HG03196 (cell line): Measurements from ENCODE around the gene FBXW4.
"Not testable (repeated sequence)": the region's sequence is repeated elsewhere in the genome, so short reads cannot be mapped to it uniquely, and the experiment has no call there.

Source experiments
- ATAC-seq: cut with Tn5 transposase; IDR thresholded peaks from one replicate; pipeline ENCODE4 v1.9.1; 2021; ENCODE audit not compliant: unreplicated experiment

Gene FBXW4

GRCh38 chr10:101660256-101660655 is 34.7 kb downstream of the FBXW4 start:
- ATAC-seq = no peak

GRCh38 chr10:101658975-101659374 is 36.0 kb downstream of the FBXW4 start:
- no peak for ATAC-seq

GRCh38 chr10:101656890-101657289 is 38.1 kb downstream of the FBXW4 start:
- ATAC-seq = no peak

- no peak for ATAC-seq
Measured at GRCh38 chr10:101655570-101655969, 39.4 kb downstream of the FBXW4 start.

GRCh38 chr10:101653536-101653935 is 41.4 kb downstream of the FBXW4 start:
- no peak for ATAC-seq

- no peak for ATAC-seq
Measured at GRCh38 chr10:101651336-101651735, 43.6 kb downstream of the FBXW4 start.

GRCh38 chr10:101650863-101651262 is 44.1 kb downstream of the FBXW4 start:
- no peak for ATAC-seq

GRCh38 chr10:101649525-101650085 is 45.4 kb downstream of the FBXW4 start:
- ATAC-seq = no peak

GRCh38 chr10:101647255-101647654 is 47.7 kb downstream of the FBXW4 start:
- ATAC-seq = no peak

GRCh38 chr10:101646364-101646763 is 48.6 kb downstream of the FBXW4 start:
- no peak for ATAC-seq

- ATAC-seq = no peak
Measured at GRCh38 chr10:101645659-101646058, 49.3 kb downstream of the FBXW4 start.

- ATAC-seq = no peak
Measured at GRCh38 chr10:101644002-101644401, 51.0 kb downstream of the FBXW4 start.

GRCh38 chr10:101643546-101643945 is 51.4 kb downstream of the FBXW4 start:
- no peak for ATAC-seq

GRCh38 chr10:101639141-101639900 is 55.6 kb downstream of the FBXW4 start:
- no peak for ATAC-seq

- ATAC-seq = not testable (repeated sequence)
Measured at GRCh38 chr10:101633510-101633909, 61.5 kb downstream of the FBXW4 start.

GRCh38 chr10:101631821-101632475 is 63.0 kb downstream of the FBXW4 start:
- ATAC-seq = no peak

- no peak for ATAC-seq
Measured at GRCh38 chr10:101630633-101630920, 64.4 kb downstream of the FBXW4 start.

GRCh38 chr10:101629837-101630632 is 64.9 kb downstream of the FBXW4 start:
- no peak for ATAC-seq

- no peak for ATAC-seq
Measured at GRCh38 chr10:101625821-101626412, 69.1 kb downstream of the FBXW4 start.

- no peak for ATAC-seq
Measured at GRCh38 chr10:101624526-101625102, 70.4 kb downstream of the FBXW4 start.

GRCh38 chr10:101623528-101623927 is 71.4 kb downstream of the FBXW4 start:
- no peak for ATAC-seq
